NOMO-1 (cell line): Measurements from ENCODE around the gene IGFBP4.
A peak's percentile ranks its signal among the peaks of the same experiment; 100 is the strongest.

Experiments used
- DNase-seq, 2 experiments: peaks; one replicate each; lab custom pipeline; 2025; ENCODE audit not compliant: unreplicated experiment in 2 of 2; lab: John Stamatoyannopoulos, UW

IGFBP4 gene

GRCh38 chr17:40486522-40487370 is 43.5 kb downstream of the IGFBP4 start:
- peak in 1 of 2 experiments; percentile 55 for DNase-seq

GRCh38 chr17:40487371-40488020 is 44.2 kb downstream of the IGFBP4 start:
- no peak for DNase-seq

- peak; percentile 25 to 42 for DNase-seq
Observed at GRCh38 chr17:40490289-40490853, 47.1 kb downstream of the IGFBP4 start.

GRCh38 chr17:40490982-40491381 is 47.7 kb downstream of the IGFBP4 start:
- no peak for DNase-seq

- no peak for DNase-seq
Observed at GRCh38 chr17:40491486-40491885, 48.2 kb downstream of the IGFBP4 start.

GRCh38 chr17:40493697-40494096 is 50.4 kb downstream of the IGFBP4 start:
- no peak for DNase-seq

- DNase-seq, result no peak
Observed at GRCh38 chr17:40495140-40495539, 51.9 kb downstream of the IGFBP4 start.

GRCh38 chr17:40496170-40496569 is 52.9 kb downstream of the IGFBP4 start:
- no peak for DNase-seq

- no peak for DNase-seq
Observed at GRCh38 chr17:40496634-40497420, 53.6 kb downstream of the IGFBP4 start.

- DNase-seq, result no peak
Observed at GRCh38 chr17:40497695-40498094, 54.4 kb downstream of the IGFBP4 start.

- DNase-seq, result no peak
Observed at GRCh38 chr17:40498281-40499084, 55.2 kb downstream of the IGFBP4 start.

- DNase-seq, result no peak
Observed at GRCh38 chr17:40499551-40500189, 56.4 kb downstream of the IGFBP4 start.

- no peak for DNase-seq
Observed at GRCh38 chr17:40500190-40500589, 56.9 kb downstream of the IGFBP4 start.

- DNase-seq, result no peak
Observed at GRCh38 chr17:40500709-40501108, 57.5 kb downstream of the IGFBP4 start.

- DNase-seq, result no peak
Observed at GRCh38 chr17:40501499-40501911, 58.3 kb downstream of the IGFBP4 start, which contains the start of gene TNS4. TSS of gene TNS4 (minus strand) at chr17:40501623. CDS start at chr17:40496425, 5,198 bp downstream.

- no peak for DNase-seq
Observed at GRCh38 chr17:40502716-40503115, 59.5 kb downstream of the IGFBP4 start.

- no peak for DNase-seq
Observed at GRCh38 chr17:40503154-40503553, 59.9 kb downstream of the IGFBP4 start.

- DNase-seq, result no peak
Observed at GRCh38 chr17:40506786-40507185, 63.5 kb downstream of the IGFBP4 start.
